ENCODE measurements around the gene BIRC2. TPM values are rescaled to one million over a fixed set of nuclear protein-coding genes. Genes with fewer than 3 reads are reported as not detected.

Gene BIRC2
- total RNA-seq, 1 donor from 2014 or later, result 78.1 TPM

DNA sequence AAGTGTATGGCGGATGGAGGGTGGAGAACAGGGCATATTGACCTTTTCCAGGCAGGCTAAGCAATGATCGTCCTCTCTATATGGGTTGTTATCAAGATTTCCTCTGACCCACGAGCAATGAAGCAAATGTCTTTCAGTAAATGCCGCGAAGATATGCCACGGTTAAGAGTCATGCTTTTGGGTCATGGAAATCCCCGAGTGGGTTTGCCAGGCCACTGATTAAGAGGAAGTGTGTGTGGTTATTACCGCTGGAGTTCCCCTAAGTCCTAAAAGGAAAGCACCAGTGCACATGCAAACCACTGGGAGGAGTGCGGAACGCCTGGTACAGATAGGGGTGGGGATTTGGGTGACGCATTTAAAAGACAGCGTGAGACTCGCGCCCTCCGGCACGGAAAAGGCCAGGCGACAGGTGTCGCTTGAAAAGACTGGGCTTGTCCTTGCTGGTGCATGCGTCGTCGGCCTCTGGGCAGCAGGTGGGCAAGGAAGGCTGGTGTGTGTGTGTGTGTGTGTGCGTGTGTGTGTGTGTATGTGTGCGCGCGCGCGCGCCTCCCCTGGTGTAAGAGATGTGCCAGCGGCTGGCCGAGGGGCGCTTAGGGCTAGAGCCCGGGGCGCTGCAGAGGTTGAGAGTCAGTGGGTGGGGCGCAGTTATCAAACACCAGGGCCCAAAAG lies 29.8 kb upstream of the BIRC2 start, which contains the start of gene BIRC3:
BIRC3 (plus strand) TSS at position 386 of the 669 bp plus-strand sequence. CDS start 7,026 bp downstream, outside the sequence.
- DNase-seq (ENCODE audit: low spot score), result peak; percentile 75
- H3K27ac ChIP-seq, result no peak within 1 kb of the TSS
- Mint-ChIP-seq H3K27me3 (ENCODE audit: insufficient read depth, low read depth) (peaks cover 14% of the 10 kb centered on the region), H3K4me1 (peaks cover 7% of the 10 kb centered on the region), H3K27ac (no peak within 1 kb of the TSS), H3K36me3 (no peaks in the 10 kb centered on the region), H3K9me3 (no peaks in the 10 kb centered on the region), H3K4me3 (peak within 1 kb of the TSS; percentile 78)
- no peaks in the 10 kb centered on the region for H3K9me3 ChIP-seq (ENCODE audit: low read depth)
- no peaks in the 10 kb centered on the region for H3F3A ChIP-seq (ENCODE audit: low read depth)
- no peaks in the 10 kb centered on the region for H3K4me1 ChIP-seq
- peaks cover 12% of the 10 kb centered on the region for H3K27me3 ChIP-seq
- no peaks in the 10 kb centered on the region for H4K20me1 ChIP-seq (ENCODE audit: low read depth)
- H2AFZ ChIP-seq (replicated peaks), result peak within 1 kb of the TSS; percentile 68
- TF ChIP-seq EZH2 (IDR thresholded peaks at IDR 0.05) (no peak), EZH2phosphoT487 (IDR thresholded peaks at IDR 0.05) (no peak)
- TF ChIP-seq, protein P1, sequence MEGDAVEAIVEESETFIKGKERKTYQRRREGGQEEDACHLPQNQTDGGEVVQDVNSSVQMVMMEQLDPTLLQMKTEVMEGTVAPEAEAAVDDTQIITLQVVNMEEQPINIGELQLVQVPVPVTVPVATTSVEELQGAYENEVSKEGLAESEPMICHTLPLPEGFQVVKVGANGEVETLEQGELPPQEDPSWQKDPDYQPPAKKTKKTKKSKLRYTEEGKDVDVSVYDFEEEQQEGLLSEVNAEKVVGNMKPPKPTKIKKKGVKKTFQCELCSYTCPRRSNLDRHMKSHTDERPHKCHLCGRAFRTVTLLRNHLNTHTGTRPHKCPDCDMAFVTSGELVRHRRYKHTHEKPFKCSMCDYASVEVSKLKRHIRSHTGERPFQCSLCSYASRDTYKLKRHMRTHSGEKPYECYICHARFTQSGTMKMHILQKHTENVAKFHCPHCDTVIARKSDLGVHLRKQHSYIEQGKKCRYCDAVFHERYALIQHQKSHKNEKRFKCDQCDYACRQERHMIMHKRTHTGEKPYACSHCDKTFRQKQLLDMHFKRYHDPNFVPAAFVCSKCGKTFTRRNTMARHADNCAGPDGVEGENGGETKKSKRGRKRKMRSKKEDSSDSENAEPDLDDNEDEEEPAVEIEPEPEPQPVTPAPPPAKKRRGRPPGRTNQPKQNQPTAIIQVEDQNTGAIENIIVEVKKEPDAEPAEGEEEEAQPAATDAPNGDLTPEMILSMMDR (IDR thresholded peaks at IDR 0.05), result peak; percentile 34
- H3K36me3 ChIP-seq, result no peaks in the 10 kb centered on the region
- H3K4me2 ChIP-seq, result peak within 1 kb of the TSS; percentile 75
- H3K79me2 ChIP-seq (ENCODE audit: low read depth), result no peaks in the 10 kb centered on the region
- H3K9ac ChIP-seq, result no peak within 1 kb of the TSS
- peak within 1 kb of the TSS; percentile 42 for H3K4me3 ChIP-seq

GRCh38 chr11:102317768-102318103 lies 29.3 kb upstream of the BIRC2 start:
- H3K27ac ChIP-seq, result no peak overlapping the region
- H3K4me3 Mint-ChIP-seq, result peak overlapping the region; percentile 78

GRCh38 chr11:102318469-102318868 lies 28.5 kb upstream of the BIRC2 start:
- H3K27me3 Mint-ChIP-seq (ENCODE audit: insufficient read depth, low read depth), result peaks cover 14% of the 10 kb centered on the region
- no peak overlapping the region for H3K27ac ChIP-seq
- H4K20me1 ChIP-seq (ENCODE audit: low read depth), result no peaks in the 10 kb centered on the region
- TF ChIP-seq EZH2 (IDR thresholded peaks at IDR 0.05) (no peak), EZH2phosphoT487 (IDR thresholded peaks at IDR 0.05) (no peak)
- TF ChIP-seq, protein P1 (IDR thresholded peaks at IDR 0.05), result no peak
- H3F3A ChIP-seq (ENCODE audit: low read depth), result no peaks in the 10 kb centered on the region
- H3K4me1 Mint-ChIP-seq, result peaks cover 7% of the 10 kb centered on the region
- H3K9me3 ChIP-seq (ENCODE audit: low read depth), result no peaks in the 10 kb centered on the region
- H3K4me1 ChIP-seq, result no peaks in the 10 kb centered on the region
- peaks cover 12% of the 10 kb centered on the region for H3K27me3 ChIP-seq
- no peaks in the 10 kb centered on the region for H3K36me3 ChIP-seq
- H3K4me3 Mint-ChIP-seq, result no peak overlapping the region
- no peaks in the 10 kb centered on the region for H3K36me3 Mint-ChIP-seq
- no peak overlapping the region for H3K4me2 ChIP-seq
- no peaks in the 10 kb centered on the region for H3K79me2 ChIP-seq (ENCODE audit: low read depth)
- H2AFZ ChIP-seq (replicated peaks), result no peak overlapping the region
- no peak overlapping the region for H3K9ac ChIP-seq
- H3K27ac Mint-ChIP-seq, result no peak overlapping the region
- DNase-seq (ENCODE audit: low spot score), result no peak
- no peaks in the 10 kb centered on the region for H3K9me3 Mint-ChIP-seq
- H3K4me3 ChIP-seq, result no peak overlapping the region

More at GRCh38 chr11:102317768-102318103, 29.3 kb upstream of the BIRC2 start:
- H3K36me3 Mint-ChIP-seq, result no peaks in the 10 kb centered on the region
- Histone ChIP-seq H3K36me3 (no peaks in the 10 kb centered on the region), H3K9ac (no peak overlapping the region), H3K4me1 (no peaks in the 10 kb centered on the region), H2AFZ (replicated peaks) (peak overlapping the region; percentile 68), H3K4me3 (peak overlapping the region; percentile 42), H3F3A (ENCODE audit: low read depth) (no peaks in the 10 kb centered on the region), H3K9me3 (ENCODE audit: low read depth) (no peaks in the 10 kb centered on the region), H4K20me1 (ENCODE audit: low read depth) (no peaks in the 10 kb centered on the region), H3K79me2 (ENCODE audit: low read depth) (no peaks in the 10 kb centered on the region), H3K27me3 (peaks cover 12% of the 10 kb centered on the region), H3K4me2 (peak overlapping the region; percentile 75)
- no peaks in the 10 kb centered on the region for H3K9me3 Mint-ChIP-seq
- TF ChIP-seq EZH2phosphoT487 (IDR thresholded peaks at IDR 0.05) (no peak), EZH2 (IDR thresholded peaks at IDR 0.05) (no peak)
- TF ChIP-seq, protein P1 (IDR thresholded peaks at IDR 0.05), result no peak
- H3K27me3 Mint-ChIP-seq (ENCODE audit: insufficient read depth, low read depth), result peaks cover 14% of the 10 kb centered on the region
- no peak for DNase-seq (ENCODE audit: low spot score)
- H3K27ac Mint-ChIP-seq, result no peak overlapping the region
- H3K4me1 Mint-ChIP-seq, result peaks cover 7% of the 10 kb centered on the region
